Uterus (tissue), 4 donors: Measurements from ENCODE around the gene STRADA. TPM values are rescaled to one million over a fixed set of nuclear protein-coding genes. Genes with fewer than 3 reads are reported as not detected.

Experiments
- DNase-seq, 2 donors: peaks; one replicate each; pipeline ENCODE4 v3.0.0-alpha.2; 2019 to 2020
- H3K27ac ChIP-seq, 2 donors: fragments of 200-600 bp; sonication (generic); 1 replicate in 1 of 2; 2 replicates in 1 of 2; pipeline ENCODE4 v1.5.1; 2016 to 2018
- H3K27me3 ChIP-seq, 2 donors: fragments of 200-600 bp; sonication (generic); one replicate each; pipeline ENCODE4 v1.5.1; 2018 to 2019; ENCODE audit warnings: control low read depth in 1 of 2
- H3K36me3 ChIP-seq, 2 donors: fragments of 200-600 bp; sonication (generic); one replicate each; pipeline ENCODE4 v1.5.1; 2019; ENCODE audit warnings: control low read depth in 1 of 2
- H3K4me1 ChIP-seq, 2 donors: fragments of 200-600 bp; sonication (generic); one replicate each; pipeline ENCODE4 v1.5.1; 2018 to 2019; ENCODE audit warnings: control low read depth in 1 of 2
- H3K4me3 ChIP-seq, 2 donors: fragments of 200-600 bp; sonication (generic); 1 replicate in 1 of 2; 2 replicates in 1 of 2; pipeline ENCODE4 v1.5.1; 2018 to 2019; ENCODE audit warnings: mild to moderate bottlenecking in 1 of 2
- H3K9me3 ChIP-seq, 2 donors: fragments of 200-600 bp; sonication (generic); one replicate each; pipeline ENCODE4 v1.5.1; 2019; ENCODE audit warnings: control low read depth in 1 of 2
- POLR2A ChIP-seq, 2 donors: fragments of 450-650 bp; IDR thresholded peaks; one replicate each; pipeline ENCODE4 v1.6.1; 2016; ENCODE audit warnings: antibody characterized with exemption in 2 of 2, mild to moderate bottlenecking in 1 of 2, moderate library complexity in 1 of 2
- intact Hi-C: fragments of 100-400 bp; cut with DNase I; formaldehyde crosslinking; loops from one replicate; pipeline ENCODE4 v1.15.1; 2023; ENCODE audit warnings: low total_unique reads
- total RNA-seq, 4 donors: library from RNA; depleted of rRNA in 3 of 4; stranded (reverse); fragments of >200 nt in 3 of 4; gene quantifications; one replicate each; pipeline versions ENCODE4 v1.1.0 to v1.2.4, GENCODE V29; 2014 to 2023
- TF ChIP-seq, protein P1 (sequence below), 4 experiments: fragments of 200-600 bp in 2 of 4; fragments of 450-650 bp in 2 of 4; sonication (generic) in 2 of 4; IDR thresholded peaks; one replicate each; pipeline ENCODE4 v1.5.1; 2016 to 2019; ENCODE audit warnings: antibody characterized with exemption in 4 of 4, mild to moderate bottlenecking in 2 of 4, moderate library complexity in 1 of 4
- donor health status: DM: yes; HTN: yes; CAD: no.

STRADA gene
- total RNA-seq, 4 donors from 2014 or later, result 14.1 to 60.9 (median 27.9) TPM

- Histone ChIP-seq H3K4me1 (no peaks in the 10 kb centered on the region), H3K27me3 (no peaks in the 10 kb centered on the region), H3K9me3 (no peaks in the 10 kb centered on the region), H3K4me3 (no peak overlapping the region), H3K36me3 (no peaks in the 10 kb centered on the region), H3K27ac (no peak overlapping the region)
- TF ChIP-seq POLR2A (IDR thresholded peaks at IDR 0.05), result no peak
- TF ChIP-seq, protein P1, sequence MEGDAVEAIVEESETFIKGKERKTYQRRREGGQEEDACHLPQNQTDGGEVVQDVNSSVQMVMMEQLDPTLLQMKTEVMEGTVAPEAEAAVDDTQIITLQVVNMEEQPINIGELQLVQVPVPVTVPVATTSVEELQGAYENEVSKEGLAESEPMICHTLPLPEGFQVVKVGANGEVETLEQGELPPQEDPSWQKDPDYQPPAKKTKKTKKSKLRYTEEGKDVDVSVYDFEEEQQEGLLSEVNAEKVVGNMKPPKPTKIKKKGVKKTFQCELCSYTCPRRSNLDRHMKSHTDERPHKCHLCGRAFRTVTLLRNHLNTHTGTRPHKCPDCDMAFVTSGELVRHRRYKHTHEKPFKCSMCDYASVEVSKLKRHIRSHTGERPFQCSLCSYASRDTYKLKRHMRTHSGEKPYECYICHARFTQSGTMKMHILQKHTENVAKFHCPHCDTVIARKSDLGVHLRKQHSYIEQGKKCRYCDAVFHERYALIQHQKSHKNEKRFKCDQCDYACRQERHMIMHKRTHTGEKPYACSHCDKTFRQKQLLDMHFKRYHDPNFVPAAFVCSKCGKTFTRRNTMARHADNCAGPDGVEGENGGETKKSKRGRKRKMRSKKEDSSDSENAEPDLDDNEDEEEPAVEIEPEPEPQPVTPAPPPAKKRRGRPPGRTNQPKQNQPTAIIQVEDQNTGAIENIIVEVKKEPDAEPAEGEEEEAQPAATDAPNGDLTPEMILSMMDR (IDR thresholded peaks at IDR 0.05), result no peak
- no peak for DNase-seq
- intact Hi-C loops, result no loop called here
These were observed 26.9 kb downstream of the STRADA start for GRCh38 chr17:63714550-63715277.

DNA sequence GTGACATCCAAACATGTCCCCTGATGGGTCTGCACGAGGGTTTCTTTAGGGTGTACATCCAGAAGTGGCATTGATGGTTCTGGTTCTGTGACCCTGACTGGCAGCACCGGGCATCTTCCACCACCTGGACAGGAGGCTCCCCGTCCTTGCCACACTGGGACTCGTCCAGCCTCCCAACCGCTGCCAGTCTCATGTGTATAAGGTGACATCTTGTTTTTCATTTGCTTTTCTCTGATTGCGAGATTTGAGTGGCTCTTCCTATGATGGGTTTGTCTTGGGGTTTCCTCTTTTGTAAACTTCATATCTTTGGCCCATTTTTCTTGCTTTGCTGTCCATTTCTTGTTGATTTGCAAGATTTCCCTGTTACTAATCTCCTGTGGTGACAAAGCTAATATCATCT lies 32.5 kb downstream of the STRADA start:
- no peaks in the 10 kb centered on the region for H3K9me3 ChIP-seq
- no peak overlapping the region for H3K4me3 ChIP-seq
- intact Hi-C loops, result no loop called here
- H3K27me3 ChIP-seq, result no peaks in the 10 kb centered on the region
- no peak for DNase-seq
- H3K4me1 ChIP-seq, result no peaks in the 10 kb centered on the region
- H3K36me3 ChIP-seq, result no peaks in the 10 kb centered on the region
- TF ChIP-seq, protein P1 (IDR thresholded peaks at IDR 0.05), result no peak
- no peak for TF ChIP-seq POLR2A (IDR thresholded peaks at IDR 0.05)
- H3K27ac ChIP-seq, result no peak overlapping the region

- DNase-seq, result no peak
- TF ChIP-seq, protein P1 (IDR thresholded peaks at IDR 0.05), result no peak
- no peak for TF ChIP-seq POLR2A (IDR thresholded peaks at IDR 0.05)
- Histone ChIP-seq H3K9me3 (no peaks in the 10 kb centered on the region), H3K4me1 (no peaks in the 10 kb centered on the region), H3K27ac (no peak overlapping the region), H3K4me3 (no peak overlapping the region), H3K36me3 (no peaks in the 10 kb centered on the region), H3K27me3 (no peaks in the 10 kb centered on the region)
- intact Hi-C loops, result no loop called here
These were observed 34.4 kb downstream of the STRADA start for GRCh38 chr17:63707151-63707550.

- no peak for TF ChIP-seq POLR2A (IDR thresholded peaks at IDR 0.05)
- TF ChIP-seq, protein P1 (IDR thresholded peaks at IDR 0.05), result no peak
- Histone ChIP-seq H3K27ac (no peak overlapping the region), H3K36me3 (no peaks in the 10 kb centered on the region), H3K4me1 (no peaks in the 10 kb centered on the region), H3K9me3 (no peaks in the 10 kb centered on the region), H3K27me3 (no peaks in the 10 kb centered on the region), H3K4me3 (no peak overlapping the region)
- intact Hi-C loops, result no loop called here
- no peak for DNase-seq
These were observed 35.1 kb downstream of the STRADA start for GRCh38 chr17:63706336-63707082.

DNA sequence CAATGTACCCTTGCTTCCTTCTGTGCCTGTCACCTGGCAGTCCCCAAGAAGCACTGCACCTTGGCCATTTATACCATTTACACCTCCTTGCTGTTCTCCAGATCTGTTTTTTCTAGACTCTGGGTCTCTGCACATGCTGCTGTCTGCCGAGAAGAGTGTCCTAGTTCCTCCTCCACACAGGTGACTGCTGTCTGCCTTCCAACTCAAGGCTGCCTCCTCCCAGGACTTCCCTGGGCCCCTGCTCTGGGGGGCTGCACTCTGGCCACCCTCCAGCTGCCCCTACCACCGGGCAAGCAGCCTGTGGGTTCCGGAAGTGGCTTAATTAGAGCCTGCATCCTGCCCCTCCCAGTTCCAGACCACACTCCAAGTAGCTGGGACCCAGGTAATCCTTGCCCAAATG lies 35.9 kb downstream of the STRADA start:
- no peak overlapping the region for H3K27ac ChIP-seq
- H3K4me1 ChIP-seq, result peaks cover 0 to 8% of the 10 kb centered on the region in 2 donors
- intact Hi-C loops, result no loop called here
- H3K27me3 ChIP-seq, result no peaks in the 10 kb centered on the region
- no peaks in the 10 kb centered on the region for H3K9me3 ChIP-seq
- no peak for TF ChIP-seq POLR2A (IDR thresholded peaks at IDR 0.05)
- no peak overlapping the region for H3K4me3 ChIP-seq
- H3K36me3 ChIP-seq, result no peaks in the 10 kb centered on the region
- no peak for DNase-seq
